ENCODE data around the gene AGO3.
"Not testable (repeated sequence)": the region's sequence is repeated elsewhere in the genome, so short reads cannot be mapped to it uniquely, and the experiment has no call there.

The AGO3 gene

DNA sequence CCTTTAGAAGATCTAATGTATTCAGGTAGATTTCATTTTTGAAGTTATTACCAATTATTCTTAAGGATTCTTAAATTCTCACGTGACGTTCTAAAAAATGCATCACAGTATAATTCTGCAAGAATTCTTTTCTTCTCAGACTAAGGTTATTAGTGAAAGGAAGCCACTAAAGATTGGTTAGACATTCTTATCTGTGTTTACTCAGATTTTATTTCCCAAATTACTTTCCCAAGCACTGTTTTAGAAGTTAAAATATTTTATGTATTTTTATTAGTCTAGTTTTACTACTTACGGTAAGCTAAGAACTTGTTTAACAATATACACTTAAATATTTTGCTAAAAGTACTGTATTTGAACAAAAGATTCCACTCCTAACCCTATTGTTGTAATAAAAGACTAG, 28.4 kb downstream of the AGO3 start:
- H3K4me3 ChIP-seq (ENCODE audit: low read length), result no peak overlapping the region
- TF ChIP-seq, protein P1, sequence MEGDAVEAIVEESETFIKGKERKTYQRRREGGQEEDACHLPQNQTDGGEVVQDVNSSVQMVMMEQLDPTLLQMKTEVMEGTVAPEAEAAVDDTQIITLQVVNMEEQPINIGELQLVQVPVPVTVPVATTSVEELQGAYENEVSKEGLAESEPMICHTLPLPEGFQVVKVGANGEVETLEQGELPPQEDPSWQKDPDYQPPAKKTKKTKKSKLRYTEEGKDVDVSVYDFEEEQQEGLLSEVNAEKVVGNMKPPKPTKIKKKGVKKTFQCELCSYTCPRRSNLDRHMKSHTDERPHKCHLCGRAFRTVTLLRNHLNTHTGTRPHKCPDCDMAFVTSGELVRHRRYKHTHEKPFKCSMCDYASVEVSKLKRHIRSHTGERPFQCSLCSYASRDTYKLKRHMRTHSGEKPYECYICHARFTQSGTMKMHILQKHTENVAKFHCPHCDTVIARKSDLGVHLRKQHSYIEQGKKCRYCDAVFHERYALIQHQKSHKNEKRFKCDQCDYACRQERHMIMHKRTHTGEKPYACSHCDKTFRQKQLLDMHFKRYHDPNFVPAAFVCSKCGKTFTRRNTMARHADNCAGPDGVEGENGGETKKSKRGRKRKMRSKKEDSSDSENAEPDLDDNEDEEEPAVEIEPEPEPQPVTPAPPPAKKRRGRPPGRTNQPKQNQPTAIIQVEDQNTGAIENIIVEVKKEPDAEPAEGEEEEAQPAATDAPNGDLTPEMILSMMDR (conservative IDR thresholded peaks at IDR 0.05; ENCODE audit: low read depth, low read length), result no peak
- no peak for DNase-seq (ENCODE audit: low read depth)

DNA sequence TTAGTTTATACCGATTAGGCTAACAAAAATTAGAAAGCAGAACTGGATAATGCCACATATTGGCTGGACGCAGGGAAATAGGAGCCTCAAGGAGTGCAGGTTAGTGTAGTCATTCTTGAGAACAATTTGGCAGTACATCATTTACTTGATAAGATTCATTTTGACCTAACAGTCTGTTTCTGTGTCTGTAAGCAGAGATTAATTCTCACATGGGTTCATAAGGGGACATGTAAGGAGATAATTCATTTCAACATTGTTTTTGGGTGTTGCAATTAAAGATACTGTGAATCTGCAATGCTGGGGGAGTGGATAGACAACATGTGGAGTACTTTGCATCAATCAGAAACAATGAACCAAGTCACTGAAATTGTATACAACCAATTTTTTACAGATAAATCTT, 32.0 kb downstream of the AGO3 start:
- no peak for DNase-seq (ENCODE audit: low read depth)
- H3K4me3 ChIP-seq (ENCODE audit: low read length), result no peak overlapping the region
- TF ChIP-seq, protein P1 (conservative IDR thresholded peaks at IDR 0.05; ENCODE audit: low read depth, low read length), result no peak

DNA sequence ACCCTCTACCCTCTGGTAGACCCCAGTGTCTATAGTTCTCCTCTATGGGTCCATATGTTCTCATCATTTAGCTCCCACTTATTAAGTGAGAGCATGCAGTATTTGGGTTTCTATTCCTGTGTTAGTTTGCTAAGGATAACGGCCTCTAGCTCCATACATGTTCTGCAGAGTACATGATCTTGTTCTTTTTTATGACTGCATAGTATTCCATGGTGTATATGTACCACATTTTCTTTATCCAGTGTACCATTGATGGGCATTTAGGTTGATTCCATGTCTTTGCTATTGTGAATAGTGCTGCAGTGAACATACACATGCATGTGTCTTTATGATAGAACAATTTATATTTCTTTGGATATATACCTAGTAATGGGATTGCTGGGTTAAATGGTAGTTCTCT, 33.4 kb downstream of the AGO3 start:
- not testable (repeated sequence) for H3K4me3 ChIP-seq (ENCODE audit: low read length)

DNA sequence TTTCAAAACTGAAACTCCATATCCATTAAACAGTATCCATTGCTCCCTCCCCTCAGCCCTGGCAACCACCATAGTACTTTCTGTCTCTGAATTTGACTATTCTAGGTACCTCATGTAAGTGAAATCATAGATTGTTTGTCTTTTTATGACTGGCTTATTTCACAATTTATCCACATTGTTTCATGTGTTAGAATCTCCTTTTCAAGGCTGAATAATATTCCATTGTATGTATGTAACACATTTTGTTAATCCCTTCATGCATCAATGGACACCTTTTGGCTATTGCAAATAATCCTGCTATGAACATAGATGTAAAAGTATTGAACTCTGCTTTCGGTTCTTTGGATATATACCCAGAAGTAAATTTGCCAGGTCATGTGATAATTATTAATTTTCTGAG, 37.5 kb downstream of the AGO3 start:
- TF ChIP-seq, protein P1 (conservative IDR thresholded peaks at IDR 0.05; ENCODE audit: low read depth, low read length), result no peak
- DNase-seq (ENCODE audit: low read depth), result no peak
- no peak overlapping the region for H3K4me3 ChIP-seq (ENCODE audit: low read length)

More for the DNA sequence above, 33.4 kb downstream of the AGO3 start:
- DNase-seq (ENCODE audit: low read depth), result not testable (repeated sequence)

DNA sequence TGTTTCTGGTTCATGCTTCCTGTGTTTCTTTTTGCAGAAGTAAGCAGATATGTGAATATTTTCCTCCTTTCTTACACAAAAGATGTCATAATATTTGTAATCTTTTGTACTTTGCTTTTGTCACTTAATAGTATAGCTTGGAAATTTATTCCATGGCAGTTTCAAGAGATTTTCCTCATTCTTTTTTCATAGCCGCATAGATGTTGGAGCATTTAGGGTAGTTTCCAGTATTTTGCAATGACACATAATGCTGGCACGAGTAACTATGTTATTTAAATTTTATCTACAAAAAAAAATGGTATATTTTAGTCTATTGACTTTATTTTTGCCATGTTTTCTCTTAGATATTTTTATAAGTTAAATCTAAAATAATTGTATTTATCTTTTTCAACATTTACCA, 40.7 kb downstream of the AGO3 start:
- DNase-seq (ENCODE audit: low read depth), result no peak

DNA sequence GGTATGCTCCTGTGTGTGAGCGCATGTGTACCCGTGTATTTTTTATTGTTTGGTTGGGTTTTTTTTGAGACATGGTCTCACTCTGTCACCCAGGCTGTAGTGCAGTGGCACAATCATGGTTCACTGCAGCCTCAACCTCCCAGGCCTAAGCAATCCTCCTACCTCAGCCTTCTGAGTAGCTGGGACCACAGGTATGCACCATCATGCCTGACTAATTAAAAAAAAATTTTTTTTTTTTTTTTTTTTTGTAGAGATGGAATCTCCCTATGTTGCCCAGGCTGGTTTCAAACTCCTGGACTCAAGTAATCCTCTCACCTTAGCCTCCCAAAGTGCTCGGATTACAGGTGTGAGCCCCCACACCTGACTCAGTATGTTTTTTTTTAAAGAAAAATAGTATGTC, 41.7 kb downstream of the AGO3 start:
- H3K4me3 ChIP-seq (ENCODE audit: low read length); DNase-seq (ENCODE audit: low read depth): not testable (repeated sequence)

More for the DNA sequence above, 40.7 kb downstream of the AGO3 start:
- no peak overlapping the region for H3K4me3 ChIP-seq (ENCODE audit: low read length)
- TF ChIP-seq, protein P1 (conservative IDR thresholded peaks at IDR 0.05; ENCODE audit: low read depth, low read length), result no peak

DNA sequence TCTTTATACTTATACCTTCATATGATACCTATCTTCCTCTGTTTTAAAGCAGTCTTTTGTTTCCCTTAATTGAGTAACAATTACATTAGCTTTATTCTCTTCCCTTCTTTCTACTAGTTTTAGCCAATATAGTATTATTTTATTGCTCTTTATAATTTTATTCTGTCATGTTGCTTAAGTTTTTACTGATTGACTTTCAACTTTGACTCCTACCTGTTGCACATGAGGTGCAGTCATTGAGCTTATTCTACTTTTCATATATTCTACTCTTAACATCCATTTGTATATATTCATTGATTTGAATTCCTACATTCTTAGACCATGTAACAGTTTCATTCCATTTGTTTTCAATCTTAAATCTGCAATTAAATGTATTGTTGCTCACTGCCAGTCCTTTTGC, 49.2 kb downstream of the AGO3 start:
- no peak overlapping the region for H3K4me3 ChIP-seq (ENCODE audit: low read length)
- no peak for DNase-seq (ENCODE audit: low read depth)
- TF ChIP-seq, protein P1 (conservative IDR thresholded peaks at IDR 0.05; ENCODE audit: low read depth, low read length), result no peak

DNA sequence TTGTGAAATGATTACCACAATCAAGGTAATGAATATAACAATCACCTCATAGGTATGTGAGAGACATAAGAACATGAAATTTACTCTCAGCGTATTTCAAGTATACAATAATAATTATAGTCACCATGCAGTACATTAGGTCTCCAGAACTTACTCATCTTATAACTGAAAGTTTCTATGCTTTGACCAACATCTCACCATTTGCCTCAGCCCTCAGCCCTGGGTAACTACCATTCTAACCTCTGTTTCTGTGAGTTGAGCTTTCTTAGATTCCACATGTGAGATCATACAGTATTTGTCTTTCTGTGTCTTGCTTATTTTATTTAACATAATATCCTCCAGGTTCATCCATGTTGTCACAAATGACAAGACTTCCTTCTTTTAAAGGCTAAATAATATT, 57.3 kb downstream of the AGO3 start:
- TF ChIP-seq, protein P1 (conservative IDR thresholded peaks at IDR 0.05; ENCODE audit: low read depth, low read length), result no peak
- DNase-seq (ENCODE audit: low read depth), result no peak
- no peak overlapping the region for H3K4me3 ChIP-seq (ENCODE audit: low read length)

Data from retinal pigment epithelial cell (primary cell).